IMR-90 (cell line): ENCODE results near the gene FRK. TPM values are rescaled to one million over a fixed set of nuclear protein-coding genes. Genes with fewer than 3 reads are reported as not detected.

Experiments used
- ATAC-seq: fragments of 200-7000 bp; cut with Tn5 transposase; 2 replicates; pipeline ENCODE4 v1.9.1; 2020; ENCODE audit warnings: low read depth, mild to moderate bottlenecking, moderate library complexity
- BruUV-seq: library from RNA; stranded (reverse); fragments of 400-500 nt; replicated peaks from 2 replicates; lab custom pipeline; 2021; lab: Mats Ljungman, UMichigan
- CTCF ChIA-PET: fragments of 300-600 bp; formaldehyde crosslinking; extraction: SDS; loops from one replicate; lab custom pipeline; 2021; ENCODE audit warnings: antibody characterized with exemption; lab: Yijun Ruan, JAX
- POLR2A ChIA-PET: fragments of 300-600 bp; sonication (Branson Sonifier 250); formaldehyde crosslinking; loops from one replicate; lab custom pipeline; 2022; ENCODE audit warnings: antibody characterized with exemption; ENCODE audit not compliant: unreplicated experiment; lab: Charles Lee
- DNase-seq: peaks from one replicate; pipeline ENCODE4 v3.0.0; 2013
- H2AFZ ChIP-seq: replicated peaks from 2 replicates; pipeline ENCODE3; 2013; ENCODE audit warnings: low read length, mild to moderate bottlenecking; ENCODE audit not compliant: poor library complexity
- H2AK5ac ChIP-seq: 2 replicates; pipeline ENCODE4 v1.6.1; 2013; ENCODE audit warnings: low read depth, low read length, inconsistent platforms
- H2AK9ac ChIP-seq: replicated peaks from 2 replicates; pipeline ENCODE3; 2013; ENCODE audit warnings: mild to moderate bottlenecking, low read depth, low read length, moderate library complexity; ENCODE audit not compliant: poor library complexity
- H2BK120ac ChIP-seq: 2 replicates; pipeline ENCODE4 v1.6.1; 2013; ENCODE audit warnings: low read depth, low read length, inconsistent platforms
- H2BK15ac ChIP-seq: 3 replicates; pipeline ENCODE4 v1.6.1; 2013; ENCODE audit warnings: low read depth, low read length, inconsistent platforms
- H2BK20ac ChIP-seq: 2 replicates; pipeline ENCODE4 v1.6.1; 2013; ENCODE audit warnings: low read depth, mild to moderate bottlenecking, inconsistent platforms, low read length, moderate library complexity
- H2BK5ac ChIP-seq: 2 replicates; pipeline ENCODE4 v1.6.1; 2013; ENCODE audit warnings: mild to moderate bottlenecking, low read depth, low read length, inconsistent platforms; ENCODE audit not compliant: poor library complexity, severe bottlenecking
- H3K14ac ChIP-seq: replicated peaks from 2 replicates; pipeline ENCODE4 v1.6.1; 2013; ENCODE audit warnings: low read depth, low read length, inconsistent platforms
- H3K18ac ChIP-seq: 2 replicates; pipeline ENCODE4 v1.6.1; 2013; ENCODE audit warnings: low read depth, low read length, control low read depth
- H3K23ac ChIP-seq: 2 replicates; pipeline ENCODE4 v1.6.1; 2013; ENCODE audit warnings: low read depth, low read length, inconsistent platforms
- H3K27ac ChIP-seq: 2 replicates; pipeline ENCODE4 v1.5.1; 2013; ENCODE audit warnings: mild to moderate bottlenecking, control low read depth, low read length; ENCODE audit not compliant: insufficient read depth
- H3K27me3 ChIP-seq: 2 replicates; pipeline ENCODE4 v1.6.1; 2013; ENCODE audit warnings: low read length; ENCODE audit not compliant: control insufficient read depth, insufficient read depth
- H3K36me3 ChIP-seq: 2 replicates; pipeline ENCODE4 v1.6.1; 2013; ENCODE audit warnings: low read length, mixed read lengths; ENCODE audit not compliant: control insufficient read depth, insufficient read depth
- H3K4ac ChIP-seq: 2 replicates; pipeline ENCODE4 v1.6.1; 2013; ENCODE audit warnings: low read depth, low read length, inconsistent platforms
- H3K4me1 ChIP-seq: 2 replicates; pipeline ENCODE4 v1.6.1; 2013; ENCODE audit warnings: low read length, mixed read lengths; ENCODE audit not compliant: control insufficient read depth, insufficient read depth
- H3K4me2 ChIP-seq: 2 replicates; pipeline ENCODE4 v1.6.1; 2013; ENCODE audit warnings: low read depth, mild to moderate bottlenecking, control low read depth, low read length, moderate library complexity
- H3K4me3 ChIP-seq: 2 replicates; pipeline ENCODE4 v1.5.1; 2013; ENCODE audit warnings: low read depth, mild to moderate bottlenecking, control low read depth, low read length, moderate library complexity; ENCODE audit not compliant: insufficient read depth
- H3K56ac ChIP-seq: 2 replicates; pipeline ENCODE4 v1.6.1; 2013; ENCODE audit warnings: low read length, inconsistent platforms; ENCODE audit not compliant: insufficient read depth; ENCODE audit errors: extremely low read depth
- H3K79me1 ChIP-seq, 2 experiments: 2 replicates each; pipeline ENCODE4 v1.6.1; 2013; ENCODE audit warnings: low read length in 2 of 2, inconsistent platforms in 1 of 2, low read depth in 1 of 2
- H3K9ac ChIP-seq: 2 replicates; pipeline ENCODE4 v1.6.1; 2013; ENCODE audit warnings: low read depth, low read length, control low read depth
- H3K9me1 ChIP-seq: 2 replicates; pipeline ENCODE4 v1.6.1; 2013; ENCODE audit warnings: low read length, inconsistent platforms; ENCODE audit not compliant: insufficient read depth
- H3K9me3 ChIP-seq: 2 replicates; pipeline ENCODE4 v1.6.1; 2013; ENCODE audit warnings: low read length; ENCODE audit not compliant: control insufficient read depth, insufficient read depth
- H4K20me1 ChIP-seq: 2 replicates; pipeline ENCODE4 v1.6.1; 2013; ENCODE audit warnings: low read length, inconsistent platforms; ENCODE audit not compliant: insufficient read depth
- H4K5ac ChIP-seq: 2 replicates; pipeline ENCODE4 v1.6.1; 2013; ENCODE audit warnings: mild to moderate bottlenecking, low read depth, low read length, control low read depth
- H4K8ac ChIP-seq, 2 experiments: 2 replicates each; pipeline ENCODE4 v1.6.1; 2013; ENCODE audit warnings: low read depth in 2 of 2, low read length in 2 of 2, control low read depth in 1 of 2, inconsistent platforms in 1 of 2
- H4K91ac ChIP-seq: 2 replicates; pipeline ENCODE4 v1.6.1; 2013; ENCODE audit warnings: low read depth, low read length, inconsistent platforms; ENCODE audit not compliant: insufficient read depth
- CEBPB ChIP-seq: IDR thresholded peaks from 2 replicates; pipeline ENCODE4 v1.6.1; 2012; ENCODE audit warnings: low read depth, low read length, improper control_type of control experiment
- CHD1 ChIP-seq: IDR thresholded peaks from 2 replicates; pipeline ENCODE4 v1.6.1; 2012; ENCODE audit warnings: low read depth, low read length, improper control_type of control experiment
- MAFK ChIP-seq: IDR thresholded peaks from 2 replicates; pipeline ENCODE4 v1.6.1; 2012; ENCODE audit warnings: low read depth, low read length, improper control_type of control experiment
- NFE2L2 ChIP-seq: fragments of 150-350 bp; IDR thresholded peaks from 2 replicates; pipeline ENCODE4 v1.6.1; 2016; ENCODE audit warnings: low read depth, mild to moderate bottlenecking, low read length
- POLR2A ChIP-seq: IDR thresholded peaks from 2 replicates; pipeline ENCODE4 v1.6.1; 2012; ENCODE audit warnings: mild to moderate bottlenecking, low read depth, low read length
- RFX5 ChIP-seq: IDR thresholded peaks from 2 replicates; pipeline ENCODE4 v1.8.0; 2012; ENCODE audit warnings: low read depth, mild to moderate bottlenecking, low read length, moderate library complexity
- USF2 ChIP-seq: fragments of 150-350 bp; IDR thresholded peaks from 2 replicates; pipeline ENCODE4 v1.6.1; 2017; ENCODE audit warnings: mild to moderate bottlenecking, antibody characterized with exemption, low read length, low read depth
- WGBS, 2 experiments: methylation state at CpG; one replicate each; pipeline versions ENCODE4 v1.1.5 to v1.1.7; 2013; ENCODE audit warnings: missing lambda C conversion rate in 2 of 2; ENCODE audit not compliant: insufficient read length in 1 of 2; ENCODE audit errors: extremely low coverage in 2 of 2; 5-methylcytosine and 5-hydroxymethylcytosine counted together
- dilution Hi-C: fragments of 300-500 bp; cut with HindIII; formaldehyde crosslinking; loops from one replicate; pipeline ENCODE4 v1.14.3; 2018; ENCODE audit warnings: low sequenced_read_pairs; ENCODE audit not compliant: unreplicated experiment
- in situ Hi-C: fragments of 300-500 bp; cut with MboI; formaldehyde crosslinking; loops from 3 replicates; pipeline ENCODE4 v1.14.3; 2019; ENCODE audit warnings: low sequenced_read_pairs, inconsistent platforms, mixed read lengths
- intact Hi-C: fragments of 100-400 bp; cut with micrococcal nuclease; formaldehyde crosslinking; loops from 2 replicates; pipeline ENCODE4 v1.10.0; 2022
- polyA plus RNA-seq, 3 experiments: library from polyadenylated mRNA; depleted of rRNA; stranded (reverse); fragments of >200 nt; gene quantifications; 2 replicates each; pipeline ENCODE4 v1.2.3, GENCODE V29; 2012; ENCODE audit warnings: low replicate concordance in 1 of 3
- total RNA-seq: library from RNA; depleted of rRNA; stranded (reverse); fragments of >200 nt; gene quantifications from 2 replicates; pipeline ENCODE4 v1.2.3, GENCODE V29; 2012
- TF ChIP-seq, protein P1 (sequence below): fragments of 150-350 bp; IDR thresholded peaks from 2 replicates; pipeline ENCODE4 v1.6.1; 2016; ENCODE audit warnings: low read depth, mild to moderate bottlenecking, low read length, moderate library complexity, borderline replicate concordance

Gene FRK
- total and polyA plus RNA-seq, 2 of the 4 experiments (the other 2 are of a cell fraction) = under 0.01 to 0.02 TPM

DNA sequence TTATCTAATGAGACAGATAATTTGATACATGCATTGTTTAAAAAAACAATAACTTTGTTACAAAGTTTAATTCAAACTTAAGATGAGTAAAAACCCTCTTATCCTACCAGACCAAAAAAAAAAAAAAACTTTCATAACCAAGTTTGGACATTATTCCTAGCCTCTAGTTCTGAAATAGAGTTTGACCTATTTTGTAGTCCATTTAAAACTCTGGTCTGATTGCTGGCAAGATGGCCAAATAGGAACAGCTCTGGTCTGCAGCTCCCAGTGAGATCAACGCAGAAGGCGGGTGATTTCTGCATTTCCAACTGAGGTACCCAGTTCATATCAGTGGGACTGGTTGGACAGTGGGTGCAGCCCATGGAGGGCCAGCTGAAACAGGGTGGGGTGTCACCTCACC is 125.9 kb downstream of the FRK start:
- Histone ChIP-seq H3K4me1 (no peaks in the 10 kb centered on the region), H4K20me1 (no peaks in the 10 kb centered on the region), H4K5ac (no peak overlapping the region), H2BK20ac (no peak overlapping the region), H3K18ac (no peak overlapping the region), H3K9me1 (no peaks in the 10 kb centered on the region), H2AK5ac (no peak overlapping the region), H4K91ac (no peak overlapping the region), H3K9me3 (no peaks in the 10 kb centered on the region), H3K36me3 (no peaks in the 10 kb centered on the region), H3K23ac (no peak overlapping the region), H3K27ac (no peak overlapping the region), H2AK9ac (no peak overlapping the region), H3K79me1 (no peaks in the 10 kb centered on the region), H3K4ac (no peak overlapping the region), H2BK120ac (no peak overlapping the region), H3K27me3 (no peaks in the 10 kb centered on the region), H2AFZ (no peak overlapping the region), H2BK15ac (no peak overlapping the region), H3K4me2 (no peak overlapping the region), H3K9ac (no peak overlapping the region), H4K8ac (no peak overlapping the region), H3K14ac (no peak overlapping the region), H2BK5ac (no peak overlapping the region), H3K4me3 (no peak overlapping the region), H3K56ac (no peak overlapping the region)
- POLR2A ChIA-PET = no interaction called here
- TF ChIP-seq POLR2A = no peak
- TF ChIP-seq CHD1 = no peak
- TF ChIP-seq, protein P1, sequence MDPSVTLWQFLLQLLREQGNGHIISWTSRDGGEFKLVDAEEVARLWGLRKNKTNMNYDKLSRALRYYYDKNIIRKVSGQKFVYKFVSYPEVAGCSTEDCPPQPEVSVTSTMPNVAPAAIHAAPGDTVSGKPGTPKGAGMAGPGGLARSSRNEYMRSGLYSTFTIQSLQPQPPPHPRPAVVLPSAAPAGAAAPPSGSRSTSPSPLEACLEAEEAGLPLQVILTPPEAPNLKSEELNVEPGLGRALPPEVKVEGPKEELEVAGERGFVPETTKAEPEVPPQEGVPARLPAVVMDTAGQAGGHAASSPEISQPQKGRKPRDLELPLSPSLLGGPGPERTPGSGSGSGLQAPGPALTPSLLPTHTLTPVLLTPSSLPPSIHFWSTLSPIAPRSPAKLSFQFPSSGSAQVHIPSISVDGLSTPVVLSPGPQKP = no peak
- no peak for TF ChIP-seq MAFK
- TF ChIP-seq CEBPB = no peak
- no peak for TF ChIP-seq USF2
- no peak for TF ChIP-seq NFE2L2
- TF ChIP-seq RFX5 = no peak
- no TSS peak for BruUV-seq
- intact Hi-C loops = no loop called here
- CTCF ChIA-PET = no interaction called here
- no CpG with 5 or more reads among the region's 2 CpGs for WGBS, 2 experiments
- ATAC-seq (no peak), DNase-seq (no peak)
- dilution Hi-C loops = no loop called here
- in situ Hi-C loops = no loop called here
